HepG2 (cell line): Measurements from ENCODE around the gene NFIL3. TPM values are rescaled to one million over a fixed set of nuclear protein-coding genes. Genes with fewer than 3 reads are reported as not detected.

Source experiments
- ATF7-NPFF ChIP-seq: sonication (generic); formaldehyde crosslinking; IDR thresholded peaks from 2 replicates; pipeline ENCODE4 v1.8.1; 2023; ENCODE audit warnings: mild to moderate bottlenecking, low read depth, missing genetic modification reagents, moderate library complexity
- GLMP ChIP-seq: sonication (generic); formaldehyde crosslinking; IDR thresholded peaks from 2 replicates; pipeline ENCODE4 v1.9.0; 2021; ENCODE audit warnings: missing genetic modification reagents, mild to moderate bottlenecking, borderline replicate concordance
- MXI1 ChIP-seq: IDR thresholded peaks from 3 replicates; pipeline ENCODE4 v1.6.1; 2012; ENCODE audit warnings: low read depth, low read length, inconsistent platforms, borderline replicate concordance
- NFE2L2 ChIP-seq: fragments of 150-350 bp; IDR thresholded peaks from 2 replicates; pipeline ENCODE4 v1.6.1; 2014; ENCODE audit warnings: low read length
- NR3C1 ChIP-seq: sonication (generic); formaldehyde crosslinking; IDR thresholded peaks from 2 replicates; pipeline ENCODE4 v1.4.0; 2020; ENCODE audit warnings: missing genetic modification reagents
- PHF20 ChIP-seq: sonication (generic); formaldehyde crosslinking; IDR thresholded peaks from 2 replicates; pipeline ENCODE4 v1.5.0; 2020; ENCODE audit warnings: mild to moderate bottlenecking, missing genetic modification reagents
- REXO4 ChIP-seq: sonication (generic); formaldehyde crosslinking; IDR thresholded peaks from 2 replicates; pipeline ENCODE4 v1.8.0; 2022; ENCODE audit warnings: missing genetic modification reagents, mild to moderate bottlenecking, borderline replicate concordance
- SMAD1 ChIP-seq: sonication (generic); formaldehyde crosslinking; IDR thresholded peaks from 2 replicates; pipeline ENCODE4 v1.4.0; 2020; ENCODE audit warnings: missing genetic modification reagents, low read depth, mild to moderate bottlenecking, borderline replicate concordance
- SOX6 ChIP-seq, 2 experiments: fragments of 450-650 bp in 1 of 2; sonication (generic) in 1 of 2; formaldehyde crosslinking in 1 of 2; IDR thresholded peaks; 2 replicates each; pipeline versions ENCODE4 v1.4.0 to v1.6.1; 2017 to 2020; ENCODE audit warnings: antibody characterized with exemption in 1 of 2, mild to moderate bottlenecking in 1 of 2, missing genetic modification reagents in 1 of 2
- TAF1 ChIP-seq: sonication (generic); formaldehyde crosslinking; IDR thresholded peaks from 2 replicates; pipeline ENCODE4 v1.4.0; 2020; ENCODE audit warnings: missing genetic modification reagents
- ZNF281 ChIP-seq: sonication (generic); formaldehyde crosslinking; IDR thresholded peaks from 2 replicates; pipeline ENCODE4 v1.4.0; 2020; ENCODE audit warnings: missing genetic modification reagents, borderline replicate concordance
- ZNF547 ChIP-seq: sonication (generic); formaldehyde crosslinking; IDR thresholded peaks from 2 replicates; pipeline ENCODE4 v1.5.1; 2020; ENCODE audit warnings: mild to moderate bottlenecking, missing genetic modification reagents
- ZNF709 ChIP-seq: sonication (generic); formaldehyde crosslinking; IDR thresholded peaks from 2 replicates; pipeline ENCODE4 v1.5.0; 2020; ENCODE audit warnings: mild to moderate bottlenecking, missing genetic modification reagents
- ZNF768 ChIP-seq: sonication (generic); formaldehyde crosslinking; IDR thresholded peaks from 2 replicates; pipeline ENCODE4 v1.4.0; 2020; ENCODE audit warnings: missing genetic modification reagents
- ZNF770 ChIP-seq: sonication (generic); formaldehyde crosslinking; IDR thresholded peaks from 2 replicates; pipeline ENCODE4 v1.5.0; 2020; ENCODE audit warnings: mild to moderate bottlenecking, missing genetic modification reagents
- polyA plus RNA-seq, 8 experiments: library from polyadenylated mRNA; depleted of rRNA in 3 of 8; stranded (reverse) in 7 of 8; unstranded in 1 of 8; fragments of >200 nt; fragmentation: Illumina TruSeq in 4 of 8; extraction: Trizol in 4 of 8; gene quantifications; 2 replicates each; pipeline versions ENCODE4 v1.2.1 to v1.2.3, GENCODE V29; 2011 to 2016; ENCODE audit warnings: low read depth in 4 of 8, missing spikeins in 1 of 8, mixed read lengths in 1 of 8; ENCODE audit not compliant: insufficient read depth in 1 of 8
- total RNA-seq, 5 experiments: library from RNA; depleted of rRNA; stranded (reverse); fragments of >200 nt; fragmentation: Illumina TruSeq; extraction: Trizol; gene quantifications; 2 replicates each; pipeline ENCODE4 v1.2.3, GENCODE V29; 2016; ENCODE audit warnings: low read depth in 1 of 5
- TF ChIP-seq, protein P1 (sequence below): sonication (generic); formaldehyde crosslinking; IDR thresholded peaks from 2 replicates; pipeline ENCODE4 v1.5.0; 2020; ENCODE audit warnings: missing genetic modification reagents, mild to moderate bottlenecking, borderline replicate concordance
- TF ChIP-seq, protein P2 (sequence below): sonication (generic); formaldehyde crosslinking; IDR thresholded peaks from 2 replicates; pipeline ENCODE4 v1.5.0; 2020; ENCODE audit warnings: missing genetic modification reagents
- TF ChIP-seq, protein P3 (sequence below): sonication (generic); formaldehyde crosslinking; IDR thresholded peaks from 2 replicates; pipeline ENCODE4 v1.8.0; 2022; ENCODE audit warnings: mild to moderate bottlenecking, missing genetic modification reagents, moderate library complexity

The NFIL3 gene
- total and polyA plus RNA-seq, 2 of the 13 experiments (the other 11 are each of a cell fraction or from before 2014, with no cell fraction given): 46.6 to 54.2 TPM

GRCh38 chr9:91421128-91421765 is 2.4 kb downstream of the NFIL3 start (continued):
- TF ChIP-seq NR3C1 (CRISPR knock-in tag) (no peak), ZNF547 (CRISPR knock-in tag) (no peak), TAF1 (peak; percentile 43), MXI1 (peak; percentile 20; the same call in 1 of the 3 replicates), ZNF709 (CRISPR knock-in tag) (no peak), ZNF768 (CRISPR knock-in tag) (no peak), ATF7-NPFF (CRISPR knock-in tag) (no peak), SMAD1 (no peak), GLMP (CRISPR knock-in tag) (no peak), ZNF281 (CRISPR knock-in tag) (peak; percentile 27; the same call in 1 of the 2 replicates), PHF20 (CRISPR knock-in tag) (0 out of 2 replicates have a peak, but pooled peaks have one; percentile 33), REXO4 (CRISPR knock-in tag) (no peak), ZNF770 (CRISPR knock-in tag) (no peak), NFE2L2 (no peak), SOX6 (IDR thresholded peaks at IDR 0.05) (no peak), SOX6 (CRISPR knock-in tag; IDR thresholded peaks at IDR 0.05) (no peak)
- TF ChIP-seq, protein P1, sequence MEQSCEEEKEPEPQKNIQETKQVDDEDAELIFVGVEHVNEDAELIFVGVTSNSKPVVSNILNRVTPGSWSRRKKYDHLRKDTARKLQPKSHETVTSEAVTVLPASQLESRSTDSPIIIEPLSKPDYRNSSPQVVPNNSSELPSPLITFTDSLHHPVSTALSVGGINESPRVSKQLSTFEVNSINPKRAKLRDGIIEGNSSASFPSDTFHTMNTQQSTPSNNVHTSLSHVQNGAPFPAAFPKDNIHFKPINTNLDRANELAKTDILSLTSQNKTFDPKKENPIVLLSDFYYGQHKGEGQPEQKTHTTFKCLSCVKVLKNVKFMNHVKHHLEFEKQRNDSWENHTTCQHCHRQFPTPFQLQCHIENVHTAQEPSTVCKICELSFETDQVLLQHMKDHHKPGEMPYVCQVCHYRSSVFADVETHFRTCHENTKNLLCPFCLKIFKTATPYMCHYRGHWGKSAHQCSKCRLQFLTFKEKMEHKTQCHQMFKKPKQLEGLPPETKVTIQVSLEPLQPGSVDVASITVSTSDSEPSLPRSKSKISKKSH (CRISPR knock-in tag): no peak
- TF ChIP-seq, protein P2, sequence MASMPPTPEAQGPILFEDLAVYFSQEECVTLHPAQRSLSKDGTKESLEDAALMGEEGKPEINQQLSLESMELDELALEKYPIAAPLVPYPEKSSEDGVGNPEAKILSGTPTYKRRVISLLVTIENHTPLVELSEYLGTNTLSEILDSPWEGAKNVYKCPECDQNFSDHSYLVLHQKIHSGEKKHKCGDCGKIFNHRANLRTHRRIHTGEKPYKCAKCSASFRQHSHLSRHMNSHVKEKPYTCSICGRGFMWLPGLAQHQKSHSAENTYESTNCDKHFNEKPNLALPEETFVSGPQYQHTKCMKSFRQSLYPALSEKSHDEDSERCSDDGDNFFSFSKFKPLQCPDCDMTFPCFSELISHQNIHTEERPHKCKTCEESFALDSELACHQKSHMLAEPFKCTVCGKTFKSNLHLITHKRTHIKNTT (CRISPR knock-in tag): no peak
- TF ChIP-seq, protein P3, sequence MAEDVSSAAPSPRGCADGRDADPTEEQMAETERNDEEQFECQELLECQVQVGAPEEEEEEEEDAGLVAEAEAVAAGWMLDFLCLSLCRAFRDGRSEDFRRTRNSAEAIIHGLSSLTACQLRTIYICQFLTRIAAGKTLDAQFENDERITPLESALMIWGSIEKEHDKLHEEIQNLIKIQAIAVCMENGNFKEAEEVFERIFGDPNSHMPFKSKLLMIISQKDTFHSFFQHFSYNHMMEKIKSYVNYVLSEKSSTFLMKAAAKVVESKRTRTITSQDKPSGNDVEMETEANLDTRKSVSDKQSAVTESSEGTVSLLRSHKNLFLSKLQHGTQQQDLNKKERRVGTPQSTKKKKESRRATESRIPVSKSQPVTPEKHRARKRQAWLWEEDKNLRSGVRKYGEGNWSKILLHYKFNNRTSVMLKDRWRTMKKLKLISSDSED (CRISPR knock-in tag): no peak
